HCT116 (cell line): ENCODE measurements around the gene GRID2. TPM values are rescaled to one million over a fixed set of nuclear protein-coding genes. Genes with fewer than 3 reads are reported as not detected.

Experiments used
- ATAC-seq: fragments of 200-7000 bp; cut with Tn5 transposase; 2 replicates; pipeline ENCODE4 v1.9.1; 2020; ENCODE audit warnings: mild to moderate bottlenecking, moderate library complexity
- BruUV-seq: library from RNA; stranded (reverse); fragments of 400-500 nt; replicated peaks from 2 replicates; lab custom pipeline; 2021; lab: Mats Ljungman, UMichigan
- CTCF ChIA-PET: fragments of 300-600 bp; sonication (Branson Sonifier 250); formaldehyde crosslinking; loops from one replicate; lab custom pipeline; 2021; ENCODE audit warnings: antibody characterized with exemption; lab: Charles Lee
- POLR2A ChIA-PET: fragments of 300-600, 350-600 bp; sonication (Branson Sonifier 250); formaldehyde crosslinking; loops from one replicate; lab custom pipeline; 2021; ENCODE audit warnings: antibody characterized with exemption; lab: Charles Lee
- RAD21 ChIA-PET, 2 experiments: fragments of 300-600 bp; sonication (Branson Sonifier 250); formaldehyde crosslinking; loops; one replicate each; lab custom pipeline; 2023; ENCODE audit warnings: low total read pairs in 2 of 2; ENCODE audit not compliant: uncharacterized antibody in 2 of 2, unreplicated experiment in 2 of 2, low non-redundant PET in 1 of 2; lab: Charles Lee
- DNase-seq: peaks from one replicate; pipeline ENCODE4 v3.0.0-alpha.2; 2010; ENCODE audit warnings: low read depth, low spot score
- H2AFZ ChIP-seq: fragments of 200-600 bp; shearing (Covaris generic), sonication (generic); 2 replicates; pipeline ENCODE4 v1.6.1; 2017; ENCODE audit warnings: low read depth, mixed run types, mixed read lengths, antibody characterized with exemption, low read length; ENCODE audit not compliant: poor library complexity, severe bottlenecking
- H3K27ac ChIP-seq: 2 replicates; pipeline ENCODE4 v1.5.1; 2012; ENCODE audit warnings: low read depth, low read length
- H3K27me3 ChIP-seq: fragments of 200-600 bp; sonication (generic); 2 replicates; pipeline ENCODE4 v1.6.1; 2016; ENCODE audit warnings: mixed run types, low read length, mixed read lengths; ENCODE audit not compliant: insufficient read depth
- H3K36me3 ChIP-seq, 2 experiments: fragments of 200-500 bp in 1 of 2; fragments of 200-600 bp in 1 of 2; sonication (Bioruptor generic) in 1 of 2; sonication (generic) in 1 of 2; 2 replicates each; pipeline versions ENCODE4 v1.5.1 to v1.6.1; 2014 to 2016; ENCODE audit warnings: low read length in 2 of 2, inconsistent platforms in 1 of 2, mixed read lengths in 1 of 2, mixed run types in 1 of 2; ENCODE audit not compliant: insufficient read depth in 2 of 2, control insufficient read depth in 1 of 2
- H3K4me1 ChIP-seq, 2 experiments: fragments of 200-600 bp in 1 of 2; sonication (generic) in 1 of 2; 2 replicates each; pipeline versions ENCODE4 v1.5.1 to v1.6.1; 2012 to 2017; ENCODE audit warnings: low read length in 2 of 2, inconsistent platforms in 1 of 2, mild to moderate bottlenecking in 1 of 2, mixed read lengths in 1 of 2, mixed run types in 1 of 2, moderate library complexity in 1 of 2; ENCODE audit not compliant: insufficient read depth in 2 of 2, control insufficient read depth in 1 of 2
- H3K4me2 ChIP-seq: fragments of 200-600 bp; sonication (generic); 2 replicates; pipeline ENCODE4 v1.6.1; 2017; ENCODE audit warnings: mixed run types, low read length, mixed read lengths
- H3K4me3 ChIP-seq, 2 experiments: fragments of 200-600 bp in 1 of 2; sonication (generic) in 1 of 2; replicated peaks in 1 of 2; 2 replicates each; pipeline ENCODE4 v1.5.1; 2011 to 2016; ENCODE audit warnings: low read length in 2 of 2, control low read depth in 1 of 2, low read depth in 1 of 2, mild to moderate bottlenecking in 1 of 2, mixed read lengths in 1 of 2, mixed run types in 1 of 2
- H3K79me2 ChIP-seq: fragments of 200-600 bp; sonication (generic); 2 replicates; pipeline ENCODE4 v1.6.1; 2017; ENCODE audit warnings: mild to moderate bottlenecking, mixed run types, low read length, moderate library complexity, mixed read lengths; ENCODE audit not compliant: insufficient read depth
- H3K9ac ChIP-seq: fragments of 200-600 bp; sonication (generic); 2 replicates; pipeline ENCODE4 v1.6.1; 2016; ENCODE audit warnings: low read length, mixed read lengths
- H3K9me2 ChIP-seq: fragments of 200-600 bp; sonication (generic), shearing (Covaris generic); 2 replicates; pipeline ENCODE4 v1.6.1; 2017; ENCODE audit warnings: mixed run types, mild to moderate bottlenecking, moderate library complexity; ENCODE audit not compliant: insufficient read depth
- H3K9me3 ChIP-seq, 2 experiments: fragments of 200-500 bp in 1 of 2; fragments of 200-600 bp in 1 of 2; sonication (Bioruptor generic) in 1 of 2; sonication (generic) in 1 of 2; 2 replicates each; pipeline ENCODE4 v1.6.1; 2014 to 2017; ENCODE audit warnings: low read length in 2 of 2, mixed read lengths in 2 of 2, inconsistent platforms in 1 of 2, low read depth in 1 of 2, mild to moderate bottlenecking in 1 of 2, mixed run types in 1 of 2, moderate library complexity in 1 of 2; ENCODE audit not compliant: control insufficient read depth in 1 of 2, insufficient read depth in 1 of 2
- H4K20me1 ChIP-seq: fragments of 200-600 bp; sonication (generic), shearing (Covaris generic); 2 replicates; pipeline ENCODE4 v1.6.1; 2017; ENCODE audit warnings: mixed run types, mild to moderate bottlenecking, moderate library complexity; ENCODE audit not compliant: insufficient read depth
- CBX3 ChIP-seq: IDR thresholded peaks from 2 replicates; pipeline ENCODE4 v1.6.1; 2012; ENCODE audit warnings: low read depth
- EGR1 ChIP-seq: IDR thresholded peaks from 2 replicates; pipeline ENCODE4 v1.6.1; 2012; ENCODE audit warnings: low read depth
- EZH2 ChIP-seq: fragments of 200-600 bp; sonication (generic); IDR thresholded peaks from 2 replicates; pipeline ENCODE4 v1.6.1; 2017; ENCODE audit warnings: antibody characterized with exemption, mixed run types
- FOSL1 ChIP-seq: IDR thresholded peaks from 2 replicates; pipeline ENCODE4 v1.6.1; 2012; ENCODE audit warnings: low read depth
- JUND ChIP-seq: IDR thresholded peaks from 2 replicates; pipeline ENCODE4 v1.6.1; 2012
- MAX ChIP-seq: IDR thresholded peaks from 2 replicates; pipeline ENCODE4 v1.6.1; 2012
- POLR2A ChIP-seq: IDR thresholded peaks from 2 replicates; pipeline ENCODE4 v1.7.0; 2011; ENCODE audit warnings: borderline replicate concordance; ENCODE audit not compliant: insufficient read depth, insufficient read length; ENCODE audit errors: extremely low read depth
- POLR2AphosphoS5 ChIP-seq: IDR thresholded peaks from 2 replicates; pipeline ENCODE4 v1.6.1; 2011; ENCODE audit warnings: mild to moderate bottlenecking, low read depth, low read length, moderate library complexity
- TCF7L2 ChIP-seq: IDR thresholded peaks from 2 replicates; pipeline ENCODE4 v1.7.0; 2011; ENCODE audit warnings: borderline replicate concordance, inconsistent platforms; ENCODE audit not compliant: insufficient read depth, insufficient read length; ENCODE audit errors: extremely low read depth
- YY1 ChIP-seq: IDR thresholded peaks from 2 replicates; pipeline ENCODE4 v1.6.1; 2011; ENCODE audit warnings: low read length, low read depth, moderate library complexity, mild to moderate bottlenecking; ENCODE audit not compliant: insufficient replicate concordance; ENCODE audit errors: extremely low read depth
- ZNF274 ChIP-seq: fragments of 200-500 bp; sonication (Bioruptor generic); IDR thresholded peaks from 2 replicates; pipeline ENCODE4 v1.6.1; 2014; ENCODE audit warnings: mild to moderate bottlenecking, low read depth, low read length, inconsistent platforms
- intact Hi-C: fragments of 100-400 bp; cut with micrococcal nuclease; formaldehyde crosslinking; loops from 2 replicates; pipeline ENCODE4 v1.10.0; 2022
- total RNA-seq: library from RNA; stranded (reverse); gene quantifications from one replicate; pipeline ENCODE4 v1.2.1, GENCODE V29; 2021; ENCODE audit not compliant: unreplicated experiment
- TF ChIP-seq, protein P1 (sequence below): IDR thresholded peaks from 2 replicates; pipeline ENCODE4 v1.6.1; 2012; ENCODE audit warnings: low read depth

Gene GRID2
- total RNA-seq, 1 experiment from 2014 or later: not detected

- Histone ChIP-seq H4K20me1 (no peaks in the 10 kb centered on the region), H3K9me2 (no peaks in the 10 kb centered on the region), H3K27ac (no peak overlapping the region), H3K4me1 (no peaks in the 10 kb centered on the region), H3K27me3 (no peaks in the 10 kb centered on the region), H3K4me3 (no peak overlapping the region), H3K79me2 (no peaks in the 10 kb centered on the region), H3K4me2 (no peak overlapping the region), H3K9me3 (no peaks in the 10 kb centered on the region), H3K9ac (no peak overlapping the region), H2AFZ (no peak overlapping the region), H3K36me3 (no peaks in the 10 kb centered on the region)
- TF ChIP-seq POLR2A: no peak
- TF ChIP-seq YY1: no peak
- no peak for TF ChIP-seq MAX
- no peak for TF ChIP-seq EGR1
- no peak for TF ChIP-seq EZH2
- TF ChIP-seq FOSL1: no peak
- no peak for TF ChIP-seq TCF7L2
- ATAC-seq (no peak), DNase-seq (no peak)
- RAD21 ChIA-PET: no interaction called here
- BruUV-seq: no TSS peak
- intact Hi-C loops: no loop called here
- CTCF ChIA-PET: no interaction called here
- POLR2A ChIA-PET: no interaction called here
These were observed 193.4 kb downstream of the GRID2 start for GRCh38 chr4:92497141-92497540.

- H3K79me2 ChIP-seq: no peaks in the 10 kb centered on the region
- no peaks in the 10 kb centered on the region for H3K9me2 ChIP-seq
- BruUV-seq: no TSS peak
- RAD21 ChIA-PET: no interaction called here
- H4K20me1 ChIP-seq: no peaks in the 10 kb centered on the region
- no peak for DNase-seq
- H3K4me1 ChIP-seq: no peaks in the 10 kb centered on the region
- H3K36me3 ChIP-seq: no peaks in the 10 kb centered on the region
- no peak for TF ChIP-seq EZH2
- TF ChIP-seq ZNF274: no peak
- TF ChIP-seq, protein P1, sequence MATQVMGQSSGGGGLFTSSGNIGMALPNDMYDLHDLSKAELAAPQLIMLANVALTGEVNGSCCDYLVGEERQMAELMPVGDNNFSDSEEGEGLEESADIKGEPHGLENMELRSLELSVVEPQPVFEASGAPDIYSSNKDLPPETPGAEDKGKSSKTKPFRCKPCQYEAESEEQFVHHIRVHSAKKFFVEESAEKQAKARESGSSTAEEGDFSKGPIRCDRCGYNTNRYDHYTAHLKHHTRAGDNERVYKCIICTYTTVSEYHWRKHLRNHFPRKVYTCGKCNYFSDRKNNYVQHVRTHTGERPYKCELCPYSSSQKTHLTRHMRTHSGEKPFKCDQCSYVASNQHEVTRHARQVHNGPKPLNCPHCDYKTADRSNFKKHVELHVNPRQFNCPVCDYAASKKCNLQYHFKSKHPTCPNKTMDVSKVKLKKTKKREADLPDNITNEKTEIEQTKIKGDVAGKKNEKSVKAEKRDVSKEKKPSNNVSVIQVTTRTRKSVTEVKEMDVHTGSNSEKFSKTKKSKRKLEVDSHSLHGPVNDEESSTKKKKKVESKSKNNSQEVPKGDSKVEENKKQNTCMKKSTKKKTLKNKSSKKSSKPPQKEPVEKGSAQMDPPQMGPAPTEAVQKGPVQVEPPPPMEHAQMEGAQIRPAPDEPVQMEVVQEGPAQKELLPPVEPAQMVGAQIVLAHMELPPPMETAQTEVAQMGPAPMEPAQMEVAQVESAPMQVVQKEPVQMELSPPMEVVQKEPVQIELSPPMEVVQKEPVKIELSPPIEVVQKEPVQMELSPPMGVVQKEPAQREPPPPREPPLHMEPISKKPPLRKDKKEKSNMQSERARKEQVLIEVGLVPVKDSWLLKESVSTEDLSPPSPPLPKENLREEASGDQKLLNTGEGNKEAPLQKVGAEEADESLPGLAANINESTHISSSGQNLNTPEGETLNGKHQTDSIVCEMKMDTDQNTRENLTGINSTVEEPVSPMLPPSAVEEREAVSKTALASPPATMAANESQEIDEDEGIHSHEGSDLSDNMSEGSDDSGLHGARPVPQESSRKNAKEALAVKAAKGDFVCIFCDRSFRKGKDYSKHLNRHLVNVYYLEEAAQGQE: no peak
- no peak for TF ChIP-seq CBX3
- no peak for TF ChIP-seq POLR2AphosphoS5
- no peak for TF ChIP-seq JUND
- H3K27ac ChIP-seq: no peak overlapping the region
- H3K4me3 ChIP-seq: no peak overlapping the region
- H3K4me2 ChIP-seq: no peak overlapping the region
- no peak overlapping the region for H3K9ac ChIP-seq
- no peak overlapping the region for H2AFZ ChIP-seq
- intact Hi-C loops: no loop called here
- H3K27me3 ChIP-seq: no peaks in the 10 kb centered on the region
- no peak for ATAC-seq
- CTCF ChIA-PET: no interaction called here
- H3K9me3 ChIP-seq: no peaks in the 10 kb centered on the region
- POLR2A ChIA-PET: no interaction called here
These were observed 197.7 kb downstream of the GRID2 start for GRCh38 chr4:92501456-92501855.
